ENCODE results near the gene CDH10. TPM values are rescaled to one million over a fixed set of nuclear protein-coding genes. Genes with fewer than 3 reads are reported as not detected.
A peak's percentile ranks its signal among the peaks of the same experiment; 100 is the strongest.

The CDH10 gene
- not detected in 2 replicates for total RNA-seq (2014; rRNA removed; shearing (Covaris generic); ENCODE audit: low replicate concordance)

DNA sequence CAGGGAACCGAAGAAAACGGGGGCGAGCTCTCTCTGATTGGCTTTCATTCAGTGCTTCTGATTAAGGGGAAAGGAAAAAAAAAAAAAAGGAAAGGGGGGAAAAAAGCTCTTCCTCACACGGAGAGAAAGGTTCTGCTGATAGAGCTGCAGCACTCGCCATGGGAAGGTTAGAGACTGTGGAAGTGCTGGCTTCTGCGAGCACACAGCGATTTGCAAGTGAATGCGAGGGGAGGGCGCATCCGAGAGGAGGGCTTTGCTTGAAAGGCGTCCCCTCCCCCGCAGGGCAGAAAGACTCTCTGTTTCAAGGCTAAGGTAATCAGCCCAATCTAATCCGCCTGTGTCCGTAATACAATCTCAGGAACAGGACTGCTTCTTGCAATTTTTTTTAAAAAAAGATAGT, at the start of gene CDH10:
Gene CDH10 (minus strand): TSS at position 218 of the 400 bp plus-strand sequence. CDS start 51,488 bp downstream, outside the sequence.
- in situ Hi-C loops (cut with HindIII; ENCODE audit: low pct_unique_long_range_greater_than_20kb, low sequenced_read_pairs): no loop called here
- no peak for DNase-seq (ENCODE audit: low read depth)

DNA sequence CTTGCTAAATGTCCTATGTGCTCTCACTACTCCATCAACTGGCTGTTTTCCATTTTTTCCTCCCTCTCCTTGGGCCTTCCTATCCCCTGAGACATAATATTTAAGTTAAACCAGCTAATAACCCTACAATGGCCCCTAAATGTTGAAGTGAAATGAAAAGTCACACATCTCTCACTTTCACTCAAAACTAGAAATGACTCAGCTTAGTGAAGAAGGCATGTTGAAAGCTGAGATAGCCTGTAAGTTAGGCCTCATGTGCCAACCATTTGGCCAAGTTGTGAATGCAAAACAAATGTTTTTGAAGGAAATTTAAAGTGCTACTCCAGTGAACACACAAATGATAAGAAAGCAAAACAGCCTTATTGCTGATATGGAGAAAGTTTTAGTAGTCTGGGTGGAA, 48.8 kb upstream of the CDH10 start:
- in situ Hi-C loops (cut with HindIII; ENCODE audit: low pct_unique_long_range_greater_than_20kb, low sequenced_read_pairs): no loop called here

DNA sequence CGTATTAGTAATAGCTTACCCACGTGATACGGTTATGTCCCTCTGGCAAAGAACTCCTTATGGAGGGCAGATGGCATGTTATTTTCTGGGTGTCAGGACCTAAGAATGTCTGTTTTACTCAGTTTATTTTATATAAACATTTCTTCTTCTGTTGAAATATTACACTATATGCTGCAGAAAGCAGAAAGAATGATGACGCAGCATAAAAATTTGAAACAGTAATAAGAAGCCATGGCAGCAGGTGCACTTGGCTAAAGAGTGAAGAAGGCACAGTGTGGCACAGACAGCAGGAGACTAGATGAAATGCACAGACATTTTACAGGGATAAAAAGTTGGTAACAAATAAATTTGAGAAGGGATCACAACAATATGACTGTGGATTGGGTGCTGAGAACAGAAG, 46.3 kb upstream of the CDH10 start:
- no peak for DNase-seq (ENCODE audit: low read depth)

More for the DNA sequence above, 48.8 kb upstream of the CDH10 start:
- DNase-seq (ENCODE audit: low read depth): no peak

DNA sequence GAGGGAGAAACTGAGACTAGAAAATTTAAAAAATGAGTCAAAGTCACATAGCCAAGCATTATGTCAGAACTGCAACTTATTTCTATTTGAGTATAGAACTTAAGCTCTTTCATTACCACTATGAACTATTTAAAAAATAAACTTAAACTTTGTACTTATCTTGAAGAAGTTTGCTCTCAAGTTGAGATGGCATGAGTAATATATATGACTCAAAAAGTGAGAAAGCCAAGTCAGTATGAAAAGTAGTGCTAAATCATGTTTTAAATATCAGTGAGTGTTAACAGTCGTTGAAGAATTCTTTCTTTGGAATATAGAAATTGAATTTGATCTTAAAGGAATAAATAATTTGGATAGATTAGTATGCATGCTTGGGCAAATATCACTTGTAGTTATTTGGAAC, 36.3 kb upstream of the CDH10 start:
- in situ Hi-C loops (cut with HindIII; ENCODE audit: low pct_unique_long_range_greater_than_20kb, low sequenced_read_pairs): no loop called here
- no peak for DNase-seq (ENCODE audit: low read depth)

More for the DNA sequence above, 46.3 kb upstream of the CDH10 start:
- in situ Hi-C loops (cut with HindIII; ENCODE audit: low pct_unique_long_range_greater_than_20kb, low sequenced_read_pairs): no loop called here

DNA sequence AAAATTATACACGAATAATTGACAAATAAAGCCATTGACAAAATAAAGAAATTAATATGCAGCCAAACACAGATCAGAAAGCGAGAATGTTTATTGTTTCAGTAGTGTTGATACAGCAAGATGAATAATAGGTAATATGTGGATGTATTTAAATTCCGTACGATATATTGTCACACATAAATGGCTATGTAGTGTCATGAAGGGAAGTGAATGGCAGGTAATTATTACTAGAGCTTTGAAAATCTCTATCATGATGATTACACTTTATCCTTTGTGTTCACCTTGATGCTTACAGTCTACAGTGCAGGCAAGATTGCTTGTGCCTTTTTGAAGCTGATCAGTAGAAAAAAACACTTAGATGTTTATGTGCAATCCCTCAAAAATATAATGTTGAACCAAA, 23.3 kb upstream of the CDH10 start:
- in situ Hi-C loops (cut with HindIII; ENCODE audit: low pct_unique_long_range_greater_than_20kb, low sequenced_read_pairs): no loop called here
- no peak for DNase-seq (ENCODE audit: low read depth)

DNA sequence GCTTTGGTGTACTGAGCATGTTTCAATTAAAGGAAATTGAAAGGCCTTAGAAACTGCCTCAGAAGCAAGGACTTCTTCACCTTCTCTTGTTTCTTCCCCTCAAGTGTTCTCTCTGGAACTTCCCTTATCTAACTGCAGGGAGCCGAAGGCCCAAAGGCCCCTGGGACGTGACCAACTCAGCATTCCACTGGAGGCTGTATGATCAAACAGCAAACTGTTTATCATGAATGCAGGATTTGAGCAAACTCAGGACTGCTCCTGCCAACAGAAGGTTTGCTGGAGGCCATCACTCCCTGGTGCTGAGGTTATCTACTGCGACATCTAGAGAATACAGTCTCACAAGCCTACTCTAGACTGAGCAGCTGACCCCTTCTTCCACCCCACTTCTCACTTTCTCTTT, 4.8 kb upstream of the CDH10 start:
- no peak for DNase-seq (ENCODE audit: low read depth)
- in situ Hi-C loops (cut with HindIII; ENCODE audit: low pct_unique_long_range_greater_than_20kb, low sequenced_read_pairs): no loop called here

DNA sequence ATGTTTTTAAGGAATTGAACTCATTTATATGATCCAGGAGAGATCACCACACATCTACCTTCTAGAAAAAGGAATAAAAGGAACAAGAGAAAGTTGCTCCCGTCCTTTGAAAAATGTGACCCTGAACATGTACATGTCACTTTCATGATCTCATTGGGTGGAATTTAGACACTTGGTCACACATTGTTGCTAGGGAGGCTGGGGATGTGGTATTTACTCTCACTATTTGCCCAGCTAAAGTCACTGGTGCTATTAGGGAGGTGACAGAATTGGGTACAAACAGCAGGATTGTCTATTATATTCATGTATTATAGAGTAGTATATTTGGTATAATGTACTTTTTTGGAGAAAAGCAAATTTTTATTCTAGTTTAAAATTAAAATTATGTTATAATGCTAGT, 2.1 kb upstream of the CDH10 start:
- DNase-seq (ENCODE audit: low read depth): no peak
- in situ Hi-C loops (cut with HindIII; ENCODE audit: low pct_unique_long_range_greater_than_20kb, low sequenced_read_pairs): no loop called here

DNA sequence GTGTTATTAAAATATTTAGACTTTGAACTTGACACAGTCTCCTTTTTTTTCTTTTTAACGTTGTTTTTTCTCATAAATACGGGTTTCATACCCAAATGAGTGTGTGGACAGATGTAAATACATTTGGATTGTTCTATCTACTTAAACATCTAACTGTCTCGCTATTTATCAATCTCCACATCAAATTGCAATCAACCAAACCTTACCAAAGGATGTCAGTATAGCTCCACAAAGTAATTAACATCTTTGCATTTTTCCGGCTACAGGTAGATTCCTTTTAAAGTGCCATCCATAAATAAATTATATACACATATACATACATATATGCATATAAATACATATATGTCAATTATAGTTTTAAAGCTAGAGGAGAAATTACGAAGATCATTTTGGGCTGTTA, 705 bp upstream of the CDH10 start:
- no peak for DNase-seq (ENCODE audit: low read depth)
- in situ Hi-C loops (cut with HindIII; ENCODE audit: low pct_unique_long_range_greater_than_20kb, low sequenced_read_pairs): no loop called here

DNA sequence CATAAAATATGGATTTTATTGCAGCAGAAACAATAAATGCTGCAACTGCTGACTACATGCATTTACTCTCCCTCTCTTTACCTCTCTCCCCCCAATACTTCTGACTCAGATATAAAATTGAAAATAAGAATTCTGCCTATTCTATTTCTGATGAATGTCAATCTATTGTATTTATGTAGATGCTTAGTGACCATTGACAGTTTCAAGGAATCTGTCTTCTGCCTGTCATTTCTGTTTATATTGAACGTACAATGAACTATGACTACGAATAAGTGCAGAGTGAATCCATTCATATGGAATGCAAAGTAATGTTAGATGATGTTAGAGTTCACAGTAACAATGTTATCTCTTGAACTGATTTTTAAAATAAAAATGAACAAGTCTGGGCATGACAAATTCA, 898 bp downstream of the CDH10 start:
- in situ Hi-C loops (cut with HindIII; ENCODE audit: low pct_unique_long_range_greater_than_20kb, low sequenced_read_pairs): no loop called here
- no peak for DNase-seq (ENCODE audit: low read depth)

DNA sequence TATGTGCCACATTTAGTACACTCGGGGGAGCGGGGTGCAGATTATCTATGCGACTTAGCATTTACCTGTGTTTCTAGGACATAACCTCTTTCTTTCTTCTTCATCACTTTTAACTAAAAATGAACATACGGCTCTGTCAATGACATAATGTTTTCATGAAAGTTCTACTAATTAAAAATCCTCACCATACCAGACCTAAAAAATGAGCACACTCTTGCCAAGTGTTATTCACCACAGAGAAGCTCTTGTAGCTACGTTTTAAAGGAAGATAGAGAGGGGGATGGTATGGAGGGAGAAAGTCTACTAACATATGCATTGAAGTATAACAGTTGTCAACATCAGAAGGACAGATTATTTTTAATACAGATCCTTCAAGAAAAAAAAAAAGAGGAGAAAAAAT, 1.6 kb downstream of the CDH10 start:
- DNase-seq (ENCODE audit: low read depth): no peak
- in situ Hi-C loops (cut with HindIII; ENCODE audit: low pct_unique_long_range_greater_than_20kb, low sequenced_read_pairs): no loop called here

DNA sequence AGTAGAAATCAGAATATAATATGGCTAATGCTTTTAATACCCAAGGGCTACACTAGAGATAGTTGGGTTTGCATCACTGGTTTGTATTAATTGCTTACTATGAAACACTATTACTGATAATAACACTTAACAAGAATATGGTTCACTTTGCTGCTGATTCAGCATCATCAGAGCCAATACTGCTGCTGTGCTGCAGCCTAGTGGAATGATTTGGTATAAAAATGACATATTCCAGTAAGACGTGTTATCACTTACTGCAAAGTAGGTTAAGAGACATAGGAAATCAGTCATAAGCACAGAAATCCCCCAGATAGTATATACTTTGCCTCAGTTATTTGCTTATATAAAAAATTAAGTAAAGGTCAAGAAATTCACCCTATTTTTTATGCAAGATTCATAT, 2.8 kb downstream of the CDH10 start:
- in situ Hi-C loops (cut with HindIII; ENCODE audit: low pct_unique_long_range_greater_than_20kb, low sequenced_read_pairs): no loop called here

DNA sequence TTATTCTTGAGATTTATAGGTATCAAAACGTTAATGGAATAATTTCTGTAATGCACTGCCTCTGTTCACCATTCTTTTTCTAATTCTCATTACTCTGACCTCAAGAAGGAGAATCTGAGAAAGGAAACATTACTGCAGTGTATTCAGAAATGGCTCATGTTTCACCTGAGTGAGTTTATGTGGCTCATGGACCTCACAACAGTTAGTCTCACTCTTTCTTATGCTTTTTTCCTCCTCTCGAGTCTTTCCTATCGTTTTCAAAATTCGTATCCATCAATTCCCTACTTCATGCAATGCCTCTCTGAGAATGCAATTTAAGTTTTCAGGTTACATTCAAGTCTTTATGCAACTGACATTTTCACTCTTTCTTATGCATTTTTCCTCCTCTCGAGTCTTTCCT, 9.6 kb downstream of the CDH10 start:
- DNase-seq (ENCODE audit: low read depth): no peak
- in situ Hi-C loops (cut with HindIII; ENCODE audit: low pct_unique_long_range_greater_than_20kb, low sequenced_read_pairs): no loop called here

More for the DNA sequence above, 2.8 kb downstream of the CDH10 start:
- peak; percentile 10 for DNase-seq (ENCODE audit: low read depth)

DNA sequence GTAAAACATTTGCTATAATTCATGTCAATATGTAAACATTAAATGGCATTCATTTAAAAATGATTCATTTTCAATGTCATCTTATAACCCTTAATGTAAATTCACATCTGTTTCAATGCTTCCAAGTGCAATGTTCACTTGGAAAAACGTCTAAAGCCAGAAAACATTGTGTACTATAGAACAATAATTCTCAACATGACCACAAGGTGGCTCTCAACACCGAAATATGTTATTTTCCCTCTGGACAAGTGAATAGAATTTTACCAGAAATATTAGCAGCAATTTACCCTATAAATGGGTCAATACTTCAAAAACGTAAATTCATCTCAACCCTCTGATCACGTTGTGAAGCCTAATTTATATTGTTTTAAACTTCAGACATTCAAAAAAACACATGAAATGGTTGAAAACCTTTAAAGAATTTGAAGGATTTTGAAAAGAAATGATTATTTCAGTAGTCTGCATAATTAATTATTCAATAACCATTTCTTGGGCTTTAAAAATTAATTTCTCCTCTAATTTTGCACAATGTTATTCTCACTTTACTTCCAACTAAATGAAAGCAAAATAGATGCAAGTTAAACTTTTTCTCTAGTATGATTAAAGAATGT, 11.0 kb downstream of the CDH10 start:
- DNase-seq (ENCODE audit: low read depth): peak; percentile 21
- in situ Hi-C loops (cut with HindIII; ENCODE audit: low pct_unique_long_range_greater_than_20kb, low sequenced_read_pairs): no loop called here

DNA sequence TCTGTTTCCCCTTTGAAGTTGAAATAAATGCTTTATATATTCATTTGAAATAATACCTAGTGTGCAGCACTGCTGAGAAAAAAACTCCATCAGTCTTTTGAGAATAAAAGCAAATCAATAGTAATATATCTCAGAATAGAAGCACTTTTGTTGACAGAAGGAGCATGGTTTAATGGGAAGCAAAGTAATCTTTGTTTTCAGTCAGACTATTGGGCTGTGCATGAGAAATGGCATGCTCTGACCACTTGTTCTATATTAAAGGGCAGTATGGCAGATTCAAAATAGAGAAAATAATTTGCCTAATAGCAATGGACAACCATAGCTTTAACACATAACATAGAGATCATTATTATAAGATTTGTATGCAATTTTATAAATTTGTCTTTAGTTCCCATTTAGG, 12.4 kb downstream of the CDH10 start:
- in situ Hi-C loops (cut with HindIII; ENCODE audit: low pct_unique_long_range_greater_than_20kb, low sequenced_read_pairs): no loop called here
- DNase-seq (ENCODE audit: low read depth): no peak

DNA sequence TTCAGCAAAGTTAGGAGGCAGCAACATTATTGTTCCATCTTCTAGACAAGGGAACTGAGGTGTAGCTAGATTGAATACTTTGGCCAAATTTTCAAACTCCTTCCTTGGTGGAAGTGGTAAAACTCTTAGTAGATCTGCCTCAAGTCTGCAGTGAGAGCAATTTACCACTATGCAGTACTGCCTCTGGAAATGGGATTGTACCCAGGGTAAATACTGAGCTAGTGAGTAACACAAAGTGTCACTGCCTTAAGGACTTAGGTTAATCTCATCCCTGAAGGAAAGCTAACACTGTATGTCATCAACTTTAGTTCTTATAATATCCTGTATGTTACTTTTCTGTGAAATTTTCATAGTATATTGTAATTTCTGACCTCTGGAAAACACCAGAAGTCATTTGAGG, 13.9 kb downstream of the CDH10 start:
- in situ Hi-C loops (cut with HindIII; ENCODE audit: low pct_unique_long_range_greater_than_20kb, low sequenced_read_pairs): no loop called here
- DNase-seq (ENCODE audit: low read depth): no peak

DNA sequence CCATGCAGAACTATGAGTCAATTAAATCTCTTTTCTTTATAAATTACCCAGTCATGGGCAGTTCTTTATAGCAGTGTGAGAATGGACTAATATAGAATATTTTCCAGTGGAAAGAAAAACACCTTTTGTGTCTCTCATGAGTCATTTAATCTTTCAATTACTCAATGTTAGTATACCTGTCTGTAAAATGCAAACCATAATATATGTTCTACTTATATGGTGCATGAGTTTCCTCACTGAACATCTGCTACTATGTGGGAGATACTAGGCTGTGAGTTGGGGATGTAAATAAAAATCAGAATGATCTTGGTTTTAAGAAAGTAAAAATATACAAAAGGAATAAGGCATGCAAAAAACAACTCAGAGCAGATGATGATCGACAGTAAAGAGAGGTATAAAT, 15.0 kb downstream of the CDH10 start:
- in situ Hi-C loops (cut with HindIII; ENCODE audit: low pct_unique_long_range_greater_than_20kb, low sequenced_read_pairs): no loop called here
- DNase-seq (ENCODE audit: low read depth): no peak

DNA sequence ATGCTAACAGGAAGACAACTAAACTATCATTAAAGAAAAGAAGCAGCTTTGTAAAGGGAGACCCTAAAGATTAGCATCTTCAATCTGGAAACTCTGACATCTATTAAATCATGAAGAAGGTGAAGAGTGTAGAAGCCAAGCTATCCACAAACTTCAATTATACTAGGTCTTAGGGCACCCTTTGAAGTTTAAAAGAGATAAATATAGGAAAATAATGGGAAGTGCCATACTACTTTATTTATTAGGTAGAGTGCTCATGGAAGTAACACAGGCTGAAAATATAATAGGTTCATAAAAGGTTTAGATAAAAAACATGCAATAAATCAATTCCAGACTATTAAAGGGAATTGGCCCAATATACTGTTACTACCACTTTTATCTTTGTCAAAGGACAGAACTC, 19.9 kb downstream of the CDH10 start:
- in situ Hi-C loops (cut with HindIII; ENCODE audit: low pct_unique_long_range_greater_than_20kb, low sequenced_read_pairs): no loop called here
- no peak for DNase-seq (ENCODE audit: low read depth)

DNA sequence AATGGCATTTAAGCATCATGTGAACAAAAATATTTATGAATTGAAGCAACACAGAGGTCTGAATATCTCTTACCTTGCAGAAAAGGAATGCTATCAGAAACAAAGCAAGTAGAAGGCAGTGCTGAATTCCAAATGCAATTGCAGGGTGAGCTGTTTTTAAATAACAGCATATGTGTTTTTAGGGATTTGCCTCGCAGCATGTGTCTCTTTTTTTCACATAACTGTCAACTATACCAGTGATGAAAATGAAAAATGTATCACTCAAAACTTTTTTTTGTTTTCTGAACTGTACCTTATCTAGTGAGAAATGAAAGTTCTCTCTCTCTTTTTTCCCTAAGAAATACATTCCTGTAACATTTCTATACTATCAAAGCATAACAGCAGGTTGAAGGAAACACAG, 21.2 kb downstream of the CDH10 start:
- in situ Hi-C loops (cut with HindIII; ENCODE audit: low pct_unique_long_range_greater_than_20kb, low sequenced_read_pairs): no loop called here
- no peak for DNase-seq (ENCODE audit: low read depth)

DNA sequence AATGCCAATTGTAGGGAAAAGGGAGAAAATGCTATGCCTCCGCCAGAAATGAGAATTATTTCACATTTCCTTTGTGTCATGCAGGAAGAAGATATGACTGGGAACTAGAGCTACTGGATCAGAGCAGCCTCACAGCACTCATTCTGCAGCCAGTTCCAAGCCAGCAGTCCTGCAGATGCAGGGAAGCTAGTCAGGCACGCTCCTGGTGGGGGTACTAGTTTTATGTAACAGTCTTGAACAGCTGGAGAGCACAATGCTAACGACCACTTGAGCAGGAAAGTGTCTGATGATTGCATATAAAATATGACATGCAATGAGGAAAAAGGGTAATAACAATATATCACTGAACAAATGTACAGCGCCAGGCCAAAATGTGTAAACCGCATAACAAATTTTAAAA, 21.7 kb downstream of the CDH10 start:
- DNase-seq (ENCODE audit: low read depth): no peak

DNA sequence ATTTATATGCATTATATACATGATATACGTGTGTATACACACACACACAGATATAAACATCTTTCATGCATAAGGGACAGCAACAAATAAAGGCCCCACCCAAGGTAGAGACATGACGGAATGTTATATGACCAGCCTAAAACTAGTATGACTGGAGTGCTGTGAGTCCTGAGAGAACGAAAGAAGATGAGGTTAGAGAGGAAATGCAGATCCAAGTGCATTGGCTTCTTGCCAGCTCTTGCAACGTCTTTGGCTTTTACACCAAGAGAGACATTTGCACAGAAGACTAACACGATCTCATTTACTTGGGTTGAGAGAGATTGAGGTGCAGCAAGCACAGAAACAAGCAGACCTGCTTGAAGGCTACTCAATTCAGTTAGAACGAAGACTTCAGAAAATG, 23.0 kb downstream of the CDH10 start:
- in situ Hi-C loops (cut with HindIII; ENCODE audit: low pct_unique_long_range_greater_than_20kb, low sequenced_read_pairs): no loop called here
- DNase-seq (ENCODE audit: low read depth): no peak

More for the DNA sequence above, 21.7 kb downstream of the CDH10 start:
- in situ Hi-C loops (cut with HindIII; ENCODE audit: low pct_unique_long_range_greater_than_20kb, low sequenced_read_pairs): no loop called here

DNA sequence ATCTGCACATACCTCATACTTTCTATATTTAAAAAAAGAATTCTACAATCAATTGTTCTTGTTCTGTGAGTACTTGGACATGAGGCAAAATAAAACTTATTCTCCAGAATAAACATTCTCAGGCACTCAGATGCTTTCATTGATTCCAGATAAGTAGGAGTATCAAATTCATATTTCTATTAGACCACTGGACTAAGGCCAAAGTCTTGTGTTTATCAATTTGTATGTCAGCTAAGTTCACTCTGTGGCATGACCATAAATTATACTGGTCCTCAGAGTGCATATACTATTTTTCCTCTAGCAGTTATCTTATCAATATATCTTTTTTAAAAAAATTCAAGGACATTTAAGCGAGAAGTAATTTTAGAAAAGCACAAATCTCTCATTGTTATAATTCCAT, 28.2 kb downstream of the CDH10 start:
- DNase-seq (ENCODE audit: low read depth): no peak
- in situ Hi-C loops (cut with HindIII; ENCODE audit: low pct_unique_long_range_greater_than_20kb, low sequenced_read_pairs): no loop called here
